22Rv1 (cell line): ENCODE measurements around the gene ANK3.

Experiments
- H3K27ac ChIP-seq: fragments of 450-650 bp; 2 replicates; pipeline ENCODE4 v1.5.1; 2017
- CTCF ChIP-seq: fragments of 450-650 bp; IDR thresholded peaks from 2 replicates; pipeline ENCODE4 v1.5.1; 2017; ENCODE audit warnings: mild to moderate bottlenecking
- ZFX ChIP-seq: fragments of 450-650 bp; IDR thresholded peaks from 2 replicates; pipeline ENCODE4 v1.6.1; 2017; ENCODE audit warnings: antibody characterized with exemption, borderline replicate concordance

Gene ANK3

DNA sequence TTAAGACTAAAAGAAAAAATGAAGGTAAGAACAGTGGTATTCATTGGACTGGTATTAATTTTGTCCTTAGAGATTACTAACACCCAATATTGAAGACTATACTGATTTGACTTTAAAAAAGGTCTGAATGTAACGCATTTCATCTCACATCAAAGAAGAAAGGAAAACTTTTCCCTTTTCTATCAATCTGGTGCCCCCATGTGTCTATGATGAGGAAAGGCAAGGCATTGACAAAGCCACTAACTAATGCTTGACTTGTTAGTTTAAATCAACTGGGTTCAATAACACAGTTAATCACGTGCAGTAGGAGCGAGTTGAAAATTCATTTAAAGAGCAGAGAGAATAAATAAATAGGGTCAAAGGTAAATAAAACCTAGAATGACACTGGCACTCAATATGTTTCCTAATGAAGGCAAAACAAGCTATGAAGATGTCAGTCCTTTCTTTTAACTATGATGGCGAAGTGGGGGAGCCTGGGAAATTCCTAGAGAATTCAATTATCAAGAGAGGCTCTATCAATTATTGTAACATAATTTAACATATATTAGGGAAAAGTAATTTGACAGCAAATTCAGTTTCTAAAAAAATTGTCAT lies 180.9 kb downstream of the ANK3 start:
- H3K27ac ChIP-seq, result no peak overlapping the region

DNA sequence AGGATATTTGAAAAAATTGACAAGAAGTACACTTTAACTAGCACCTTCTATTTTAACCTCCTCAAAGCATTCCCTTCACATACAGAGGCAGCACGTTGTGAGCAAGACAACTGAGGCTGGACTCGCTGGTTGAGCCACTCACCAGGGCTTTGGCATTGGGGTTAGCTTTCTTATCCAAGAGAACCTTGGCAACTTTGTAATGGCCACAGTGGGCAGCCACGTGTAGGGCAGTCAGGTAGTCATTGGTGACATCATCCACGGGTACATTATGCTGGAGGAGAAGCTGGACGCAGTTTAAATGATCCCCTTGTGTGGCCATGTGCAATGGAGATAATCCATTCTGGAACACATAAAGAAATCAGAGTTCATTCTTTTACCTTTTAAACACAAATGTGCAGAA lies 181.8 kb downstream of the ANK3 start:
- no peak for TF ChIP-seq CTCF
- TF ChIP-seq ZFX, result no peak
- H3K27ac ChIP-seq, result no peak overlapping the region

More for the DNA sequence above, 180.9 kb downstream of the ANK3 start:
- TF ChIP-seq ZFX (no peak), CTCF (peak; percentile 83)

- no peak overlapping the region for H3K27ac ChIP-seq
Observed at GRCh38 chr10:60206735-60207134, 182.9 kb downstream of the ANK3 start.

DNA sequence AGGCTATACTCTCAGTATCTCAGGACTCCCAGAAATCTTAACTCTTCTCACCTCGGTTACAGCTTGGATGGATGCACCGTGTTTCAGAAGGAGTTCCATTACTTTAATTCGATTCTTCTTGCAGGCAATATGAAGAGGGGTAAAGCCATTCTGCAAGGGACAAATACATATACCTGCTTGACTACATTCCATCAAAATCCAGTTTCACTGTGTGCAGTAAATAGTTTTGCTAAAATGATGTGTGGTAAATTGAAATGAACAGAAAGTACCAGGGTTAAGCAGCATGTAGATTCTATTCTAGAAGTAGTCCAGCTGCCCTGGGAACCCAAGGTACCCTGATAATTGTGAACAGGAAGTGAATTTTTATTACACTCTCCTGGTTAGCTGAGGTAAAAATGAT lies 183.9 kb downstream of the ANK3 start:
- no peak for TF ChIP-seq CTCF
- no peak for TF ChIP-seq ZFX
- no peak overlapping the region for H3K27ac ChIP-seq

More at GRCh38 chr10:60206735-60207134, 182.9 kb downstream of the ANK3 start:
- TF ChIP-seq ZFX (no peak), CTCF (no peak)

DNA sequence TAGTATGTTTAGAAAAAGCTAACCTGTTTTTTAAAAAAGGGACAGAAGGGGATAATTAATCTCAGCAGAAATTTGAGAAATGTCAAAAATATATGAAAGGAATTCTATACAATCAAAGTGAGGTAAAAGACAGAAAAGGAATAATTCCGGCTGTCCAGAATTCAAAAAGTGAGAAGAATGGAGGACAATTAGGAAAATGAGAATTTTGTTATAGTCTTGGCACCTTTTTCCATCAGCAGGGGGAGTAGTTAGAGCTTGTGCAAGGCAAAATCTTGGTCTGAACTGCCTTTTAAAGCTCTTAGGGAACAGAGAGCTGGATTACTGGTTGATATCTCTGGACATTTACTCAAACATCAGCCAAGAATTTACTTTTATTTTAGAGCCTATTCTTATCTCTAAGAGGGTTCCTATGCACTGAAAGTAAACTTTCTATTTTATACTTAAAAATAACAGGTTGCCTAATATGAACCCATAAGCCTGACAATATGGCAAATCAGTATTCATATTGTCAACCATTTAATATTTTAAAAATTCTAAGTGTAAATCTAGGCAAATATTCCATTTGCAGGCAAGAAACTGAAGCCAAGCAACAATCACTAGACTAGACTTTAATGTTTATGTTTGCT lies 185.6 kb downstream of the ANK3 start:
- peak; percentile 79 for TF ChIP-seq CTCF
- TF ChIP-seq ZFX, result no peak
- H3K27ac ChIP-seq, result no peak overlapping the region

GRCh38 chr10:60200682-60201053 lies 189.0 kb downstream of the ANK3 start:
- H3K27ac ChIP-seq, result no peak overlapping the region
- TF ChIP-seq ZFX (no peak), CTCF (no peak)

- no peak for TF ChIP-seq CTCF
- no peak for TF ChIP-seq ZFX
- no peak overlapping the region for H3K27ac ChIP-seq
Observed at GRCh38 chr10:60200012-60200681, 189.5 kb downstream of the ANK3 start.
